GM12878 (cell line): ENCODE data around the gene ZPBP. TPM values are rescaled to one million over a fixed set of nuclear protein-coding genes. Genes with fewer than 3 reads are reported as not detected.

Experiments used
- E4F1 ChIP-seq: fragments of 450-650 bp; IDR thresholded peaks from 2 replicates; pipeline ENCODE4 v1.6.1; 2018; ENCODE audit warnings: borderline replicate concordance, mild to moderate bottlenecking; ENCODE audit not compliant: partially characterized antibody
- ZBTB11 ChIP-seq: fragments of 450-650 bp; formaldehyde crosslinking; IDR thresholded peaks from 2 replicates; pipeline ENCODE4 v1.5.0; 2022; ENCODE audit warnings: mild to moderate bottlenecking, missing genetic modification characterization
- polyA plus RNA-seq, 11 experiments: library from polyadenylated mRNA; depleted of rRNA in 4 of 11; unstranded in 6 of 11; stranded (reverse) in 5 of 11; fragments of >200 nt; fragmentation: Nextera tagmentation in 4 of 11; fragmentation: Illumina TruSeq in 1 of 11; extraction: Ambion mirVana in 4 of 11; extraction: Trizol in 1 of 11; gene quantifications; 1 replicate in 1 of 11; 2 replicates in 10 of 11; pipeline versions ENCODE4 v1.2.1 to v1.2.3, GENCODE V29; 2011 to 2016; ENCODE audit warnings: inconsistent platforms in 2 of 11, missing spikeins in 2 of 11, low read depth in 1 of 11
- total RNA-seq, 4 experiments: library from RNA; depleted of rRNA in 3 of 4; stranded (reverse); fragments of >200 nt in 3 of 4; fragmentation: Illumina TruSeq in 1 of 4; extraction: Trizol in 1 of 4; gene quantifications; 2 replicates each; pipeline versions ENCODE4 v1.2.1 to v1.2.3, GENCODE V29; 2013 to 2021
- TF ChIP-seq, protein P1 (sequence below): IDR thresholded peaks from 2 replicates; pipeline ENCODE4 v1.6.1; 2012; ENCODE audit warnings: low read length, inconsistent platforms
- TF ChIP-seq, protein P2 (sequence below): IDR thresholded peaks from 2 replicates; pipeline ENCODE4 v1.6.1; 2011; ENCODE audit warnings: mild to moderate bottlenecking, low read depth, low read length, moderate library complexity; ENCODE audit not compliant: insufficient replicate concordance

The ZPBP gene
- total and polyA plus RNA-seq, 10 of the 15 experiments (the other 5 are each of a cell fraction or from before 2014, with no cell fraction given): not detected

GRCh38 chr7:49986191-49986590, 106.9 kb downstream of the ZPBP start (continued):
- TF ChIP-seq, protein P1, sequence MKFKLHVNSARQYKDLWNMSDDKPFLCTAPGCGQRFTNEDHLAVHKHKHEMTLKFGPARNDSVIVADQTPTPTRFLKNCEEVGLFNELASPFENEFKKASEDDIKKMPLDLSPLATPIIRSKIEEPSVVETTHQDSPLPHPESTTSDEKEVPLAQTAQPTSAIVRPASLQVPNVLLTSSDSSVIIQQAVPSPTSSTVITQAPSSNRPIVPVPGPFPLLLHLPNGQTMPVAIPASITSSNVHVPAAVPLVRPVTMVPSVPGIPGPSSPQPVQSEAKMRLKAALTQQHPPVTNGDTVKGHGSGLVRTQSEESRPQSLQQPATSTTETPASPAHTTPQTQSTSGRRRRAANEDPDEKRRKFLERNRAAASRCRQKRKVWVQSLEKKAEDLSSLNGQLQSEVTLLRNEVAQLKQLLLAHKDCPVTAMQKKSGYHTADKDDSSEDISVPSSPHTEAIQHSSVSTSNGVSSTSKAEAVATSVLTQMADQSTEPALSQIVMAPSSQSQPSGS: no peak
- TF ChIP-seq ZBTB11 (CRISPR knock-in tag): no peak
- TF ChIP-seq, protein P2, sequence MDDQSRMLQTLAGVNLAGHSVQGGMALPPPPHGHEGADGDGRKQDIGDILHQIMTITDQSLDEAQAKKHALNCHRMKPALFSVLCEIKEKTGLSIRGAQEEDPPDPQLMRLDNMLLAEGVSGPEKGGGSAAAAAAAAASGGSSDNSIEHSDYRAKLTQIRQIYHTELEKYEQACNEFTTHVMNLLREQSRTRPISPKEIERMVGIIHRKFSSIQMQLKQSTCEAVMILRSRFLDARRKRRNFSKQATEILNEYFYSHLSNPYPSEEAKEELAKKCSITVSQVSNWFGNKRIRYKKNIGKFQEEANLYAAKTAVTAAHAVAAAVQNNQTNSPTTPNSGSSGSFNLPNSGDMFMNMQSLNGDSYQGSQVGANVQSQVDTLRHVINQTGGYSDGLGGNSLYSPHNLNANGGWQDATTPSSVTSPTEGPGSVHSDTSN: no peak
- no peak for TF ChIP-seq E4F1
